ENCODE measurements around the gene SFMBT2. TPM values are rescaled to one million over a fixed set of nuclear protein-coding genes. Genes with fewer than 3 reads are reported as not detected.
A peak's percentile ranks its signal among the peaks of the same experiment; 100 is the strongest.
"Not testable (repeated sequence)": the region's sequence is repeated elsewhere in the genome, so short reads cannot be mapped to it uniquely, and the experiment has no call there.

The SFMBT2 gene
- total RNA-seq, 2 donors from 2014 or later = 20.4 to 24.8 TPM

DNA sequence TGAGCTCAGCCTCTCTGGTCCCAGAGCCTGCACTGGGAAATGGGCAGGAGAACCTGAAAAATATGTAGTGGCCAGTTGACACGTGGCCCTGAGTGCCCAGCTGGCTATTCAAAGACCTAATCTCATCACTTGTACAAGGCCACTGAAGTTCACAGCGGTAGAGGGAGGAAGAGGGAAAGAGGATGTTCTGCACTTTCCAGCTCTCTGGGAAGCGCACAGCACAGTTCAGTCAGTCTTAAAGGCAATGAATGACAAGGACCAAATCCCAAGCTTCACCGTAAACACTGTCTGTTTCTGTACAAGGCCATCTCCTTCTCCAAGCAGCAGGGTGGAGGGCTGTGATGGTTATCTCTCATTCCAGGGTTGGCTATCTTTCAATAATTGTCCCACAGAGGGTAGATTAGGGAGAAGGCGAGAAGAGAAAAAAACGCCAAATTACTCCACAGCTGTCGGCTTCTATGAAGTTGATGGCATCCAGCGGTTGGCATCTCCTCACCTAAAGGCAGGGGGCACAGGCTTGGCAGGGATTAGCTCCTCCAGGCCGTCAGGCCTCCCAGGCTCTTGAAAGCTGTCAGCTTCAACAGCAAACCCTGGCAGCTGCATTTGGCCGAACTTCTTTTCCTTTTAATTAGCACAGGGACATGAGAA, 10.6 kb downstream of the SFMBT2 start:
- Mint-ChIP-seq H3K27ac (no peak overlapping the region), H3K4me3 (no peak overlapping the region), H3K36me3 (ENCODE audit: low read depth) (peaks cover 26% of the 10 kb centered on the region), H3K27me3 (no peaks in the 10 kb centered on the region), H3K4me1 (peaks cover 39% of the 10 kb centered on the region), H3K9me3 (no peaks in the 10 kb centered on the region)
- no peak for ATAC-seq (replicated peaks)

DNA sequence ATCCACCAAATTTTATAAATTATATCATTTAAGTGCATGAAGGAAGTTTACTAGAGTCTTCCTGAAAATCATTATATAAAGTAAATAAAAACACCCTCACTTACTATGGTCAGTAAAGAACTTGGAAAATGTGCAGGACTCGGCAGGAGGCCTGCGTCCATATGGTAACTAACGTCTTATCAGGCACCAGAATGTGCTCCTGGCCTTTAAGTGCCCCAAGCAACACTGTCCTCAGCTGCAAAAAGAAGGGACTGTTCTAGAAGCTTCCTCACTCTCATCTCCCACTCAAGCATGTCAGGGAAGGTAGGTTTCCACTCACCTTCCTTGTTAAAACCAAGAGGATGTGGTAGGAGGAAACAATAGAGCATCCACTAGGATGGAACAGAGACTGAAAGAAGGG, 11.3 kb downstream of the SFMBT2 start:
- Mint-ChIP-seq H3K4me3 (no peak overlapping the region), H3K27ac (no peak overlapping the region), H3K36me3 (ENCODE audit: low read depth) (peaks cover 20% of the 10 kb centered on the region), H3K4me1 (peaks cover 36% of the 10 kb centered on the region), H3K9me3 (no peaks in the 10 kb centered on the region), H3K27me3 (no peaks in the 10 kb centered on the region)
- ATAC-seq (replicated peaks) = no peak

DNA sequence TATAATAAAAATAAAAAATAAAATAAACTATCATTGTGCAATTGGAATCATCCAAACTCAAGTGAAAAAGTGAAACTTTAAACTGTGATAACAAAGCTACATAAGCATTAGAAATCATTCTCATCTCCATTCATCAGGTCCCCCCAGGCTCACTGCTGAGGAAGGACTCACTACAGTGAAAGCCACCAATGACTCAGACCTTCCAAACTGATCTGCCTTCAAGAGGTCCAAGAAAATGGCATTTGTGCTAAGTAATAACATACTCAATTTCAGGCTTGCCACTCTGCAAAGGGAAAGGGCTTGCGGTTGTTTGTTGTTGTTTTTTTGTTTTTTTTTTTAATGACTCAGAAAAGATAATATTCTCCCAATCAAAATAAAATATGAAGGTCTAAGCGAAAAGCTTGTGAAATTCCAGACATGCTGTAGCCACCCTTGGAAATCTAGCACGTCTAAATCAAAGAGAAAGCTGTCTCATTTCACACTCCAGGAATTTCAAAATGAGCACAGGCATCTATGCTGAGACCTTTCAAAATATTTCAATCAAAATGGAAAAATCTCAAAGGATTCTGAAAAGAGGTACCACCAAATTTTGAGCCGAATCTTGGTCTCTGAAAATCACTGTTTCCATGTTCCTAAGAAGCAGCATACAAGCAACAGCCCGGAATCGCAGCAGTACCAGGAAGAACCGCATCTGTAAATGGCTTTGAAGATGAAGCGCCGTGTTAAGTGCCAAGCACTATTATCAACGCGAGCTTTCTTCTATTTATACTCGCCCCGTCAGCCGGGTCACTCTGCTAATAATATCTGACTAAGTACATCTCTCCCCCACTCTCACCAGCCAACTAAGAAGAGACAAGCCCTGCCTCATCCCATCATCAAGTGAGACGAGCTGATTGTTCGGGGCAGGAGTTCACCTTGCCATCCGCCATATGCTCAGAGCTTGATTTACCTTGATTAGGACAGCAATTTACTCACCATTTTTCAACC, 13.5 kb downstream of the SFMBT2 start:
- Mint-ChIP-seq H3K9me3 (no peaks in the 10 kb centered on the region), H3K27me3 (no peaks in the 10 kb centered on the region), H3K36me3 (ENCODE audit: low read depth) (peaks cover 10% of the 10 kb centered on the region), H3K4me1 (peaks cover 24% of the 10 kb centered on the region), H3K27ac (peak overlapping the region; percentile 41), H3K4me3 (peak overlapping the region; percentile 41)
- peak; percentile 93 for ATAC-seq (replicated peaks)

DNA sequence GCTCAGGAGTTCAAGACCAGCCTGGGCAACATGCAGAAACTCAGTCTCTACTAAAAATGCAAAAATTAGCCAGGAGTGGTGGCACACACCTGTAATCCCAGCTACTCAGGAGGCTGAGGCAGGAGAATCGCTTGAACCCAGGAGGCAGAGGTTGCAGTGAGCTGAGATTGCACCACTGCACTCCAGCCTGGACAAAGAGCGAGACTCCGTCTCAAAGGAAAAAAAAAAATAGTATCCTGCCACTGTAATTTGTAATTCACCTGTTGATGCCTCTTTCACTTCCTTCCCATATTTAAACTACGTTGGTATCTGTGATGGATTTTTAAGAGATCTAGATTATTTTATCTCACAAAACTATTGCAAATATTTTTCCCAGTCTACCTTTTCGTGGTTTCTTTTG, 18.5 kb downstream of the SFMBT2 start:
- H3K27me3 Mint-ChIP-seq; H3K9me3 Mint-ChIP-seq; H3K27ac Mint-ChIP-seq; H3K4me3 Mint-ChIP-seq; H3K36me3 Mint-ChIP-seq (ENCODE audit: low read depth); ATAC-seq (replicated peaks): not testable (repeated sequence)
- H3K4me1 Mint-ChIP-seq = peaks cover 27% of the 10 kb centered on the region

DNA sequence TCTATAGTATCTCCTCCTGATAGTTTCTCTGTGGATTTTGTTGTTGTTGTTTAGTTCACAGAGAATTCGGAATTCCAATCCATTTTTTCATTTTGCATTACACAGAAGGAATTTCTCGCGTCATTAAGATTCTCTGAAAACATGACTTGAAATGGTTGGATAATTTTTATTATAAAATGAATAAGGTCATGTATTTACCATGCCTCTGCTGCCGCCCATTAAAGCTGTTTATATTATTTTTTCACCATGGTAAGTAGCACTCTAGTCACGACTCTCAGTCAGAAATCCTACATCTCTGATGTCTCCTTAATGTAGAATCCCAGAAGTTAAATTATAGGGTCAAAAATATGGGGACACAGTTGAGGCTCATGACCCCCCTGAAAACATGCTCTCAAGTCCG, 19.1 kb downstream of the SFMBT2 start:
- H3K4me1 Mint-ChIP-seq = peaks cover 27% of the 10 kb centered on the region
- H3K4me3 Mint-ChIP-seq = no peak overlapping the region
- no peaks in the 10 kb centered on the region for H3K9me3 Mint-ChIP-seq
- ATAC-seq (replicated peaks) = no peak
- H3K27ac Mint-ChIP-seq = no peak overlapping the region
- no peaks in the 10 kb centered on the region for H3K36me3 Mint-ChIP-seq (ENCODE audit: low read depth)
- H3K27me3 Mint-ChIP-seq = no peaks in the 10 kb centered on the region

DNA sequence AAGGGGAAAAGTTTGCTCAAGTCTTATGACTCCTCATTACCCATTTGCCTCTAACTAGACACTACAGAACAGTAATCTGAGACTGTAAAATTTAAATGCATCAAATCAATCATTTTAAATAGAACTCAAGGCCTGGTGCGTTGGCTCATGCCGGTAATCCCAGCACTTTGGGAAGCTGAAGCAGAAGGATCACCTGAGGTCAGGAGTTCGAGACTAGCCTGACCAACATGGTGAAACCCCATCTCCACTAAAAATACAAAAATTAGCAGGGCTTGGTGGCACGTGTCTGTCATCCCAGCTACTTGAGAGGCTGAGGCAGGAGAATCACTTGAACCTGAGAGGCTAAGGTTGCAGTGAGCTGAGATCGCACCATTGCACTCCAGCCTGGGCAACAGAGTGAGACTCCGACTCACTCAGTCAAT, 20.1 kb downstream of the SFMBT2 start:
- not testable (repeated sequence) for H3K9me3 Mint-ChIP-seq; H3K27me3 Mint-ChIP-seq; ATAC-seq (replicated peaks); H3K36me3 Mint-ChIP-seq (ENCODE audit: low read depth); H3K4me3 Mint-ChIP-seq; H3K27ac Mint-ChIP-seq
- peaks cover 27% of the 10 kb centered on the region for H3K4me1 Mint-ChIP-seq

DNA sequence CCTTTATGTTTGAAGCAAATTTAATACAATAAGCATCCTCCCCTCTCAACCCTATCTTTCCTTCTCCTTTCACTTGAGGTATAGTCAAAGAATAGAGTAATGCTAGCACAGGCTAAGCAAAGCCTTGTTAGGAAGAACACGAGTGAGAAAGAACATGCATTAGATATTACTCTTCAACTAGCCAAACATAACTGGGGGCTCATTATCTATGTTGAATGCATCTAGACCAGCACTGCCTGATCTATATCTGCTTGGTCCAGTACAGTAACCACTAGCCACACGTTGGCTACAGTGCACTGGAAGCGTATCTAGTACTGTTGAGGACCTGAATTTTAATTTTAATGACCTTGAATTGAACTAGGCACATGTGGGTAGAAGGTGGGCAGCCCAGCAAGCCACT, 21.0 kb downstream of the SFMBT2 start:
- H3K27ac Mint-ChIP-seq = peak overlapping the region; percentile 93
- no peak for ATAC-seq (replicated peaks)

DNA sequence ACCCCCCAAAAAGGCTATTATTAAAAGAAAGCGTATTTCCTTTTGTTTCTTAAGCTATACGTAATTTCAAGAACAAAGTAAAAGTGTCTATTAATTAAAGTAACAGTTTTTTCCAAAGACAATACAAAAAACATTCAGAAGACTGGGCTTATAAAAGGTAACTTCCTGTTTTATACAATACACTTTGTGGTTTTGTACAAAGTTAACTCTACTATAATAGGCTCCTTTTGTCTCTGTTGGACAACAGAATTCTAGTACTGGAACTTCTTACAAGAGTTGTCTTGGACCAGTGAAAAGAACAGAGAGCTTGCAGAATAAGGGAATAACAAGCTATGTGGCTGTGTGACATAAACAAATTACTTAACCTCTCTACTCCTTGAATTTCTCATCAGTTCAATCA, 21.5 kb downstream of the SFMBT2 start:
- H3K4me3 Mint-ChIP-seq = peak overlapping the region; percentile 71
- ATAC-seq (replicated peaks) = no peak
- H3K9me3 Mint-ChIP-seq = no peaks in the 10 kb centered on the region
- peak overlapping the region; percentile 93 for H3K27ac Mint-ChIP-seq
- H3K27me3 Mint-ChIP-seq = no peaks in the 10 kb centered on the region
- H3K36me3 Mint-ChIP-seq (ENCODE audit: low read depth) = peaks cover 5% of the 10 kb centered on the region
- peaks cover 28% of the 10 kb centered on the region for H3K4me1 Mint-ChIP-seq

More for the DNA sequence above, 21.0 kb downstream of the SFMBT2 start:
- no peaks in the 10 kb centered on the region for H3K9me3 Mint-ChIP-seq
- peaks cover 32% of the 10 kb centered on the region for H3K4me1 Mint-ChIP-seq
- H3K4me3 Mint-ChIP-seq = peak overlapping the region; percentile 71
- no peaks in the 10 kb centered on the region for H3K27me3 Mint-ChIP-seq
- H3K36me3 Mint-ChIP-seq (ENCODE audit: low read depth) = peaks cover 5% of the 10 kb centered on the region

DNA sequence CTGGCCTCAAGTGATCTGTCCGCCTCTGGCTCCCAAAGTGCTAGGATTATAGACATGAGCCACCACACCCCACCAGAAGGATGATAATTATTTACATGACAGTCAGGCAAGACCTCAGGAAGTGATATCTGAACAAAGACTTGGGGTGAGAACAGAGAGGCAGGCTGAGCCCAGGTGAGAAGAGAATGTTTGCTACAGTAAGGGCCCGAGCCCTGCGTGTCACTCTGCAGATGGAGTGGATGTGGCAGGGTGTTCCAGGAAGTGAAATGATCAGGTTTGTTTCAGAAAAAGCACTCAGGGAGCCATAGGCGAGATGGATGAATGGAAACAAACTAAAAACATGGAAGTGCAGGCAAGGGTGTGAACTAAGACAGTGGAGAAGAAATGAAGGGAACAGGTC, 22.2 kb downstream of the SFMBT2 start:
- peaks cover 27% of the 10 kb centered on the region for H3K4me1 Mint-ChIP-seq
- peak; percentile 78 for ATAC-seq (replicated peaks)
- no peaks in the 10 kb centered on the region for H3K27me3 Mint-ChIP-seq
- peaks cover 5% of the 10 kb centered on the region for H3K36me3 Mint-ChIP-seq (ENCODE audit: low read depth)
- H3K27ac Mint-ChIP-seq = peak overlapping the region; percentile 93
- H3K9me3 Mint-ChIP-seq = no peaks in the 10 kb centered on the region
- H3K4me3 Mint-ChIP-seq = peak overlapping the region; percentile 71

DNA sequence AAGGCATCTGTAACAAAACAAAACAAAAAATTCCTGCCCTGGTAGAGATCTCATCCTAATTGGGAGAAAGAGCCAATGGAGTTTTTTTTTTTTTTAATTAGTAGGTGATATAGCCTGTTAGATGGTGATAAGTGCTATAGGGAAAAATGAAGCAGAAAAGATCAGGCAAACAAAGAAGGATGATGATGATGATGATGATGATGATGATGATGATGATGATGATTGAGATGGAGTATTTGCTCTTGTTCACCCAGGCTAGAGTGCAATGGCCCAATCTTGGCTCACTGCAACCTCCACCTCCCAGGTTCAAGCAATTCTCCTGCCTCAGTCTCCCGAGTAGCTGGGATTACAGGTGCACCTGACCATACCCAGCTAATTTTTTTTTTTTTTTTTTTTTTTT, 22.7 kb downstream of the SFMBT2 start:
- not testable (repeated sequence) for ATAC-seq (replicated peaks); H3K36me3 Mint-ChIP-seq (ENCODE audit: low read depth); H3K9me3 Mint-ChIP-seq; H3K27me3 Mint-ChIP-seq
- peak overlapping the region; percentile 71 for H3K4me3 Mint-ChIP-seq
- peaks cover 32% of the 10 kb centered on the region for H3K4me1 Mint-ChIP-seq
- H3K27ac Mint-ChIP-seq = peak overlapping the region; percentile 93

DNA sequence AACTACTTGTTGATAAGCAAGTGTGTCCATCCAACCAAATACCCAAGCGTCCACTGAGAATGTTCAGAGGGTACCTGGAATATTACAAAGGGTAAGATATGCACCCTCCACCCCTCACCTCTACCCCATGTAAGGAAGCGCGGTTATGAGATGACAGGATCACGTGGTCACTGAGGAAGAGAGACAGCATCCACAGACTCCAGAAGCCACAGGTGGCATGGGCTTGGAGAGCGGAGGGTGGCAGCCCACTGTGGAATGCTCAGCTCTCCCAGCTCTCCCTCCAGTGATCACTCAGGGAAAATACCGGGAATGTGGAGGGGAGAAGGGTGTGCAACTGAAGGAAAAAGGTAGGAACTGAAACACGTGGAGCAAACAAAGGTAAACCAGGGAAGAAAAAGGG, 25.7 kb downstream of the SFMBT2 start:
- Mint-ChIP-seq H3K36me3 (ENCODE audit: low read depth) (peaks cover 24% of the 10 kb centered on the region), H3K9me3 (no peaks in the 10 kb centered on the region), H3K4me3 (no peak overlapping the region), H3K4me1 (peaks cover 37% of the 10 kb centered on the region), H3K27ac (no peak overlapping the region), H3K27me3 (no peaks in the 10 kb centered on the region)
- no peak for ATAC-seq (replicated peaks)

DNA sequence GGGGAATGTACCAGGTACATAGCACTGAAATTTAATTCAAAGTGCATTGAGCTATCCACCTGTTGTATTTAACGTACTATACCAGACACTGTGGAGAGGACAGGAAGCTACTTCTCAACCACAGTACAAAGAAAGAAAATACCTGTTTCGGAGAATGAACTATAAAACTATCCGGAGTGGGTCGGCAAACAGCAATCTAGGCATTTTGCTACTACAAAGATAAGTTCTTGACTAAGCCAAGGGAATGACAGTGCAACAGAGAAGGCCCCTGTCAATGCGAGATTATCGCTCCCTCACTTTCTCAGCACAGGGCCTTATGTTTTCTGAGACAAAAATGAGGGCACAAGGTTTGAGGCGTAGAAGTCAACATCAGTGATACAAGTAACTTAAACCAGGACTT, 27.4 kb downstream of the SFMBT2 start:
- peak; percentile 26 for ATAC-seq (replicated peaks)
- Mint-ChIP-seq H3K9me3 (no peaks in the 10 kb centered on the region), H3K27me3 (no peaks in the 10 kb centered on the region), H3K4me1 (peaks cover 28% of the 10 kb centered on the region), H3K27ac (peak overlapping the region; percentile 67), H3K4me3 (no peak overlapping the region), H3K36me3 (ENCODE audit: low read depth) (peaks cover 41% of the 10 kb centered on the region)

DNA sequence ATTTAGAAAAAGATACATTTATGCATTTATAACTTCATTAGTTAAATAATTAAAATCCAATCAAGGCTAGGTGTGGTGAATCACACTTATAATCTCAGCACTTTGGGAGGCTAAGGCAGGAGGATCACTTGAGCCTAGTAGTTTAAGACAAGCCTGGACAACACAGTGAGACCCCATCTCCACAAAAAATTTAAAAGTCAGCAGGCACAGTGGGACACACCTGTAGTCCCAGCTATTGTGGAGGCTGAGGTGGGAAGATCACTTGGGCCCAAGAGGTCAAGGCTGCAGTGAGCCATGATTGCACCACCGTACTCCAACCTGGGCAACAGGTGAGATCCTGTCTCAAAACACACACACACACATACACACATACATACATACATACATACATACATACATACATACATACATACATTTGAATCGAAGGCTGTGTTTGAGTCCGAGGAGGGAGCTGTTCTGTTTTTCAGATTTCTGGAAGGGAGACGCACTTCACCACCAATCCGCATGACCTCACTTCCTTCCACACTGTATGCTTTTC, 30.1 kb downstream of the SFMBT2 start:
- Mint-ChIP-seq H3K9me3 (no peaks in the 10 kb centered on the region), H3K27ac (no peak overlapping the region), H3K4me1 (peaks cover 21% of the 10 kb centered on the region), H3K27me3 (no peaks in the 10 kb centered on the region), H3K4me3 (no peak overlapping the region), H3K36me3 (ENCODE audit: low read depth) (peaks cover 64% of the 10 kb centered on the region)
- ATAC-seq (replicated peaks) = no peak

DNA sequence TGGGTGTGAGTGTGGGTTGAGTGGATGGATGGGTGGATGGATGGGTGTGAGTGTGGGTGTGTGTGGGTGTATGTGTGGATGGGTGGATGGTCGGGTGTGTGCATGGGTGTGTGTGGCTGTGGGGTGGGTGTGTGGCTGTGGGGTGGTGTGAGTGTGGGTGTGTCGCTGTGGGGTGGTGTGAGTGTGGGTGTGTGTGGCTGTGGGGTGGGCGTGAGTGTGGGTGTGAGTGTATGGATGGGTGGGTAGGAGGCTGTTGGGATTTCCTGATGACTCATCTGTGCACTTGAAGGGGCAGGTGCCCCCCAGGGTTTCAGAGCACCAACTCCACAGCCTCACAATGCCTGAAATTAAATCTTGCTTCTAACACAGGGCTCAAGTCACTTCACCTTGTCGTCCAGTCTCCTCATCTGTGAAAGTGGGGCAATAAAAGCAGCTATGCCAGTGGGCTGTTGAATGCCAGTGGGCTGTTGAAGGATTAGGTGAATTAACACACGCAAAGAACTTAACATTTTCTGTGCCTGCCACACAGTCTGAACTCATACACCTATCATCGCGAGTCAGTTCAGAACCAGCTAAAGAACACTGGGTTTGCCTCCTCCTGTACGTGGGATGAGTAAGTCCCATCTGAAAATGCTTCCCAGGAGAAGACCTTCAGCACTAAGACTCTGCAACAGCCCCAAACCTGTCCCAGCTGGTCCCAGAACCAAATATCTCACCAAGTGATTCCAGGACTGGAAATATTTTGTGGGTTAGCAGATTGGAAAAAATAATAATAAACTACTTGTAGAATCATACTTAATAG, 32.0 kb downstream of the SFMBT2 start:
- no peak overlapping the region for H3K4me3 Mint-ChIP-seq
- peak overlapping the region; percentile 61 for H3K27ac Mint-ChIP-seq
- peaks cover 16% of the 10 kb centered on the region for H3K4me1 Mint-ChIP-seq
- ATAC-seq (replicated peaks) = no peak
- H3K9me3 Mint-ChIP-seq = no peaks in the 10 kb centered on the region
- peaks cover 78% of the 10 kb centered on the region for H3K36me3 Mint-ChIP-seq (ENCODE audit: low read depth)
- H3K27me3 Mint-ChIP-seq = no peaks in the 10 kb centered on the region

Data from activated T-helper 17 cell treated with anti-CD3 and anti-CD28 coated beads, Interleukin-2, amount 50 U/mL, for 72 hours (primary cell).